ENCODE data around the gene ZFX. TPM values are rescaled to one million over a fixed set of nuclear protein-coding genes. Genes with fewer than 3 reads are reported as not detected.

Gene ZFX
- total and polyA plus RNA-seq, 10 of the 15 experiments (the other 5 are each of a cell fraction or from before 2014, with no cell fraction given) = 6.8 to 40.9 (median 24.6) TPM

GRCh38 chrX:24156177-24156576 lies 6.6 kb downstream of the ZFX start (continued):
- TF ChIP-seq NR2C2 (IDR thresholded peaks at IDR 0.05; ENCODE audit: borderline replicate concordance, control insufficient read depth, insufficient read length, low read depth) (no peak), PRDM15 (CRISPR knock-in tag; IDR thresholded peaks at IDR 0.05) (no peak)

- no peaks in the 10 kb centered on the region for H3K9me3 ChIP-seq (replicated peaks; ENCODE audit: control insufficient read depth, insufficient read depth, low read length)
- ChIA-PET SMC1A (ENCODE audit: uncharacterized antibody, unreplicated experiment) (interaction anchor here (0.9 to 1.1 kb wide), 2 partner anchors 11 to 190 kb away, joined by 3 to 4 read pairs; no protein-coding TSS in a partner anchor), CTCF (no interaction called here), POLR2A (interaction anchor here (1.2 kb wide), 1 partner anchor 9 kb away, joined by 4 read pairs; no protein-coding TSS in a partner anchor), RAD21 (ENCODE audit: unreplicated experiment) (no interaction called here)
- ATAC-seq (no peak), FAIRE-seq (no peak), DNase-seq (ENCODE audit: low read depth, low spot score) (no peak)
- intact Hi-C loops (cut with micrococcal nuclease; ENCODE audit: unreplicated experiment) (no loop called here), in situ Hi-C loops (cut with MboI) (no loop called here)
- no peak overlapping the region for H3K27ac ChIP-seq (ENCODE audit: control insufficient read depth, insufficient read depth)
- H3K4me3 ChIP-seq = no peak overlapping the region
- no peak overlapping the region for H3K9ac ChIP-seq (ENCODE audit: control insufficient read depth, insufficient read depth, low read length)
- peaks cover 0 to 11% of the 10 kb centered on the region in 2 experiments; a peak in 2 of 4 replicates for H3K36me3 ChIP-seq (ENCODE audit: control insufficient read depth in 2 of 2, insufficient read depth in 2 of 2, low read length in 1 of 2)
- BruUV-seq (replicated peaks) = no TSS peak
- no peak overlapping the region for H2AFZ ChIP-seq (ENCODE audit: control insufficient read depth, low read depth, low read length)
- H3K27me3 ChIP-seq (replicated peaks in 1 of 2; ENCODE audit: control insufficient read depth in 2 of 2, insufficient read depth in 2 of 2, low read length in 1 of 2) = no peaks in the 10 kb centered on the region
- no peaks in the 10 kb centered on the region for H4K20me1 ChIP-seq (ENCODE audit: control insufficient read depth, insufficient read depth)
- 76% methylated on average over 4 of the region's 4 CpGs for WGBS (ENCODE audit: insufficient coverage, insufficient replicate concordance, low lambda C conversion rate, missing lambda C conversion rate)
- peaks cover 92% of the 10 kb centered on the region for H3K79me2 ChIP-seq (ENCODE audit: control insufficient read depth, insufficient read depth, low read length)
- no peak overlapping the region for H3K4me2 ChIP-seq (ENCODE audit: control insufficient read depth, insufficient read depth)
- H3K4me1 ChIP-seq (ENCODE audit: control insufficient read depth, insufficient read depth, low read length) = no peaks in the 10 kb centered on the region
- no peak for TF ChIP-seq E4F1 (IDR thresholded peaks at IDR 0.05; ENCODE audit: borderline replicate concordance, partially characterized antibody)
- no peak for TF ChIP-seq USF1 (IDR thresholded peaks at IDR 0.05; ENCODE audit: borderline replicate concordance, extremely low read length, insufficient read depth, low read depth, low read length)
- no peak for TF ChIP-seq IKZF2 (IDR thresholded peaks at IDR 0.05)
- TF ChIP-seq PKNOX1 (IDR thresholded peaks at IDR 0.05) = no peak
- TF ChIP-seq PBX3 (IDR thresholded peaks at IDR 0.05; ENCODE audit: insufficient replicate concordance, low read depth, low read length) = no peak
- TF ChIP-seq RFX5 (IDR thresholded peaks at IDR 0.05; ENCODE audit: low read depth, low read length) = no peak
- TF ChIP-seq NR2F1 (conservative IDR thresholded peaks at IDR 0.05) = no peak
- no peak for TF ChIP-seq CBFB (IDR thresholded peaks at IDR 0.05; ENCODE audit: low read depth)
- TF ChIP-seq SIX5 (IDR thresholded peaks at IDR 0.05; ENCODE audit: low read depth, low read length, severe bottlenecking) = no peak
- TF ChIP-seq KDM1A (IDR thresholded peaks at IDR 0.05; ENCODE audit: borderline replicate concordance) = no peak
Measured at GRCh38 chrX:24158881-24159280, 9.4 kb downstream of the ZFX start.
